Measurements from ENCODE around the gene MINAR1.

MINAR1 gene

DNA sequence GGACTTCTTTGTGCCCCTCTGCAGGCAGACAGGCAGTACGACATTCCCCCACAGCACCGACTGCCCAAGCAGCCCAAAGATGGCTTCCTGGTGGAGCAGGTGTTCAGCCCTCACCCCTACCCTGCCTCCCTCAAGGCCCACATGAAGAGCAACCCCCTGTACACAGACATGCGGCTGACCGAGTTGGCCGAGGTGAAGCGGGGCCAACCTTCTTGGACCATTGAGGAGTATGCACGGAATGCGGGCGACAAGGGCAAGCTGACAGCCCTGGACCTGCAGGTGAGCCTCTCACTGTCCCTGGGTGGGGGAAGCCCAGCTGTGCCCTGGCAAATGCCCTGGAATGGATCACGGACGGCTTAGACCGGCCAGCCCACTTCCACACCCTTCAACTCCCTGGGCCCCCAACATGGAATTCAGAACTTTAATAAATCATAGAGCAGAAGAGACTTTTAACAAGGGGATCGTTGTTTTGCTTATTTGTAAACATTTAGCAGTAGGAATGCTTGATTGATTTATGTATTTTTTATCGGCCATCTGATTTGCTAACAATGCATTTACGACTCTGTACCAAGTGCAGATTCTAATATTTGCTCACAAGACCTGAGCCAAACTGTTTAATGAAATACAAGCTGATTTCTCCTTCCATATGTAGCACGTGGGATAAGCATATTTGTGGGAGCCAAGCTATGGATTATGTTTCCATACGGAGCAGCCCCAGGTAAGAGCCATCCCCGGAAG, 31.1 kb downstream of the MINAR1 start:
- DNase-seq (ENCODE audit: extremely low read depth in 1 of 2, low read depth in 1 of 2), result no peak

DNA sequence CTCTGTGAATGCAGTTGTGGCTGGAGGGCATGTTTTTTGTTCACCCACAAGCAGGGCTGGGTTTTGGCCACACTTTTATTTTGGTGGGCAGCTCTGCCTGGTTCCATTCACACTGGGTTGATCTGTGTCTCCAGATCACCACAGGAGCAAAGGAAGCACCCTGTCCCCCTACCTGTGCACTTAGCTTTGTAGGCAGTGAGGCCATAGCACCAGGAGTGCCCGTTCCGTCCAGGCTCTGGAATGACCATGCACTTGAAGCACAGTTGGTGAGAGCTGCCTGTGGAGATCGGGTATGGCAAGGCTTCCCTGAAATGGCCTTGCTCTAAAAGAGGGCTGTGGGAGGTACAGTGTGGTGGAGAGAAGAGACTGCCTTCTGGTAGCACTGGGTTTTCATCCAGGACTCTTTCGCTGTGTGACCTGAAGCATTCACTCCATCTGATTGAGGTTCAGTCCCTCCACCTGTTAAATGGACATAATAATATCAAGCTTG, 31.7 kb downstream of the MINAR1 start:
- no peak for DNase-seq (ENCODE audit: extremely low read depth in 1 of 2, low read depth in 1 of 2)

DNA sequence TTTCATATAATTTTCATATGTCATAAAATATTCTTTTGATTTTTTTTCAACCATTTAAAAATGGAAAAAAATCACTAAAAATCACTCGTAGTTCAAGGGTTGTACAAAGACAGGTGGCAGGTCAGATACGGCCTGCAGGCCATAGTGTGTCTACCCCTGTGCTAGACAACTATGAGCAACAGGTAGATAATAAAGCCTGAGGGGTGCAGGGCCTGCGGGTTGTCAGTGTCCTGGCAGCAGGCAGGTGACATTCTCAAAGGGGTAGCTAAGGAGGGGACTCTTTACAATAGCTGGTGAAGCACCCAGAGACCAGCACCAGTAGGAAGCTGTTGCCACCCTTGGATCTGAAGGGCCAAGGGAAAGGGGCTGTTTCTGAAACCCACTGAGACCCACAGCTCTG, 34.4 kb downstream of the MINAR1 start:
- no peak for DNase-seq (ENCODE audit: extremely low read depth in 1 of 2, low read depth in 1 of 2)

- no peak for DNase-seq (ENCODE audit: extremely low read depth in 1 of 2, low read depth in 1 of 2)
Measured at GRCh38 chr15:79467865-79468586, 35.9 kb downstream of the MINAR1 start.

DNA sequence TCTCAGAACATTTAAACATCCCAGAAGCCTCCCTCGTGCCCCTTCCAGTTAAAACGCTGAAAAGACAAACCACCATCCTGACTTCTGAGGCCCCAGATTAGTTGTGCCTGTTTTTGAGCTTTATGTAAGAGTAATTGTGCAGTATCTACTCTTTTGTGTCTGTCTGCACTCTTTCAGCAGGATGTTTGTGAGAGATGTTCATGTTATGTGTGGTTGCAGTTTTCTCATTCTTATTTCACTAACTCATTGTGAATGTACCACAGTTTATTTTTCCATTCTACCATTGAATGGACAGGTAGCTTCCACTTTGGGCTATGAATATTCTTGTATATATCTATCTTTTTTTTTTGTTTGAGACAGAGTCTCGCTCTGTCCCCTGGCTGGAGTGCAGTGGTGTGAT, 40.3 kb downstream of the MINAR1 start:
- no peak for DNase-seq (ENCODE audit: extremely low read depth in 1 of 2, low read depth in 1 of 2)

GRCh38 chr15:79474252-79474651, 42.1 kb downstream of the MINAR1 start:
- no peak for DNase-seq (ENCODE audit: extremely low read depth in 1 of 2, low read depth in 1 of 2)

DNA sequence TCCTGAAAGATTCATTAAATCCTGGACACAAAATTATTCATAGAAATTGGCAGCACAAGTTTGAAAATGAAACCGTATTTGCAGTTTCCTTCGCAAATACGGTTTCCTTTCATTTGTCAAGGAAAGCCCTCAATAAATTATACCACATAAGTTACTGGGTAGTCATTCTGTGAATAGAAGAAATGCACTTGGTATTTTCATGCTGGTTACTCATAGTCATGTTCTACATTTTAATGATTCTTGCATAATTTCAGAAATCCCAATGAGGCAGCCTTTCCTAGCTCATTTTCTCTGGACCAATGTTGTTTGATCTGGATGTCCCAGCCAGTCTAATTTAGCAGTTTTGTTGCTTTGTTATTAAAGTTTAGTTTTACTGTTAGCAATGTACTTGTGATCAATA, 43.2 kb downstream of the MINAR1 start:
- no peak for DNase-seq (ENCODE audit: extremely low read depth in 1 of 2, low read depth in 1 of 2)

GRCh38 chr15:79478108-79478507, 46.0 kb downstream of the MINAR1 start:
- DNase-seq (ENCODE audit: extremely low read depth in 1 of 2, low read depth in 1 of 2), result no peak

DNA sequence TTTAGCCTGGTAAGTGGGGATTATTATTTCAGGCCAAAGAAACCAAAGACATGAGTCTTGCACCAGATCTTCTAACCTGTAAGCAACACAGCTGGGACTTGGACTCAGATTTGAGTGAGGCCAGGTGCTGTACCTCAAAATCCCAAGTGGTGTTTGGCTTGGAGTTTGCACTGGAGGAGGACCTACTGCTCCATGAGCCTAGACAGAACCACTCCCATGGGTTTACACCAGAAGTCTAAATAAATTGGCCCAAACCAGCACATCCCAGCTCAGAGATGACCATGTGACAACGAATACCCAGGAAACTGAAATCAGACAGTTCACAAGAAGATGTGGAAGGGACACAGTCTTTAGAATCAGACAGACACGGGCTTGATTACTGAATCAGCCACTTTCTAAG, 47.5 kb downstream of the MINAR1 start:
- DNase-seq (ENCODE audit: extremely low read depth in 1 of 2, low read depth in 1 of 2), result no peak

GRCh38 chr15:79481793-79482192, 49.7 kb downstream of the MINAR1 start:
- no peak for DNase-seq (ENCODE audit: extremely low read depth in 1 of 2, low read depth in 1 of 2)
